Loucy (cell line): ENCODE measurements around the gene CASKIN2.

Experiments
- EZH2phosphoT487 ChIP-seq: fragments of 200-600 bp; IDR thresholded peaks from 2 replicates; pipeline ENCODE4 v1.6.1; 2018; ENCODE audit warnings: antibody characterized with exemption, mild to moderate bottlenecking, moderate library complexity, borderline replicate concordance
- TF ChIP-seq, protein P1 (sequence below): fragments of 200-600 bp; sonication (generic); conservative IDR thresholded peaks from 2 replicates; pipeline ENCODE4 v1.5.1; 2014; ENCODE audit warnings: mild to moderate bottlenecking, antibody characterized with exemption, low read length

DNA sequence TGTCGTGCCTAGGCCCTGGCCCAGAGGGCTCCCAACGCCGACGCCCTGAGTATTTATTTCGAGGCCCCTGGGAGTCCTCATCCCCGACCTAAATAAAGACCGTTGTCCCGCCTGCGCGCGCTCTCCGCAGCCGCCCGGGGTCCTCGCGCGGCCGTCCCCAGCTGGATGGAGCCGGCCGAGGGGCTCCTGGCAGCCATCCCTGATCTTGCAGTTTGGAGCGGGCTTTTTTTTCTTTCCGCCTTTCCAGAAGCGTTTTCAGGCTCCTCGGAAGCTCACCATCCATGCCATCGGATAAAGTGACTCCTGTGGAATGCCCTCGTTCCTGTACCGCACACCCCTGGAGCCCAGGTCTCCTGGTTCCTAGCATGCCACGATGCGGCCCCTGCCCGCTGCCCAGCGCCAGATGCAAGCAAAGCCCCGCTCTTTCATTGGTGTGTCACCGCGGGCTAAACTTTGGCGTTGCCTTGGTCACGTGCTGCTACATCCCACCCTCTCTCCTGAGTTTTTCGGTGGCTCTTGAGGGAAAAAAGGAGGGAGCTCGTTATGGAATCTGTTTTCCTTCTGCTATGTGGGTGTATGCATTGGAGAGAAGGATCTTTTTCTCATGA, 58.2 kb downstream of the CASKIN2 start:
- TF ChIP-seq, protein P1, sequence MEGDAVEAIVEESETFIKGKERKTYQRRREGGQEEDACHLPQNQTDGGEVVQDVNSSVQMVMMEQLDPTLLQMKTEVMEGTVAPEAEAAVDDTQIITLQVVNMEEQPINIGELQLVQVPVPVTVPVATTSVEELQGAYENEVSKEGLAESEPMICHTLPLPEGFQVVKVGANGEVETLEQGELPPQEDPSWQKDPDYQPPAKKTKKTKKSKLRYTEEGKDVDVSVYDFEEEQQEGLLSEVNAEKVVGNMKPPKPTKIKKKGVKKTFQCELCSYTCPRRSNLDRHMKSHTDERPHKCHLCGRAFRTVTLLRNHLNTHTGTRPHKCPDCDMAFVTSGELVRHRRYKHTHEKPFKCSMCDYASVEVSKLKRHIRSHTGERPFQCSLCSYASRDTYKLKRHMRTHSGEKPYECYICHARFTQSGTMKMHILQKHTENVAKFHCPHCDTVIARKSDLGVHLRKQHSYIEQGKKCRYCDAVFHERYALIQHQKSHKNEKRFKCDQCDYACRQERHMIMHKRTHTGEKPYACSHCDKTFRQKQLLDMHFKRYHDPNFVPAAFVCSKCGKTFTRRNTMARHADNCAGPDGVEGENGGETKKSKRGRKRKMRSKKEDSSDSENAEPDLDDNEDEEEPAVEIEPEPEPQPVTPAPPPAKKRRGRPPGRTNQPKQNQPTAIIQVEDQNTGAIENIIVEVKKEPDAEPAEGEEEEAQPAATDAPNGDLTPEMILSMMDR: no peak
- TF ChIP-seq EZH2phosphoT487: no peak
